ENCODE data around the gene MPG.
A peak's percentile ranks its signal among the peaks of the same experiment; 100 is the strongest.

MPG gene

DNA sequence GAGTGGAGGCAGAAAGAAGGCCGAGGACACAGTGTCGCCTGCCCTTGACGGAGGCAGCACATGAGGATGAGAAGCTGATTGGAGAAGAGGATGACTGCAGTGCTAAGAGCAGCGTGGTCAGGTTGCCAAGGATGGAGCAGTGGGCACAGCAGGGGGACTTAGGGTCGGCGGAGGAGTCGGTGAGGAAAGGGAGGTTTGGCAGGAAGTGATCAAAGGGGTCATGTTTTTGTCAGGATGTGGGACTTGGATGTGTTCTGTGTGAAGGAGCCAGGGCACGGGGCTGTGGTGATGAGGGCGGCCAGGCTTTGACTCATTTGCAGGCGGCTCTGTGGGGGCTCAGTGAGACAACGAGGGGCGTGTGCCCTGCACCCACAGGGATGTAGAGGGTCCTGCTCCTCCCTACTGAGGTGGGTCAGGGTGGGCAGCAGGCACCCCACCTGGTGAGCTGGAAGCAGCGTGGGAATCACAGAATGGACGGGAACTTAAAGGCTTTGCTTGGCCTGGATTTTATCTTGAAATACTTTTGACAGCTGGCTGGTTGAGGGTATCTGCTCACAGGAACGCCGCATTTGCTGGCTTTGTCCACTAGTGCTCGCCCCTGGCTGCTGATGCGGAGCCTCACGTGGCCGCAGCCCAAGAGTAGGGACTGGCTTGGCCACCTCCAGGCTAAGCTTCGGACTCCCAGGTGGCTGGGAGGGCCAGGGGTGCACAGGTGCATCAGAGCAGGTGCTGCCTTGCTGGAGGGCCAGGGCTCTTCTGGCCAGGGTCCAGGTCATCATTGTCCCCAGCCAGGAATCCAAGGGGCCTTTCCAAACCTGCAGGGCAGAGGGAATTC is 6.0 kb downstream of the MPG start:
- no peak for DNase-seq

DNA sequence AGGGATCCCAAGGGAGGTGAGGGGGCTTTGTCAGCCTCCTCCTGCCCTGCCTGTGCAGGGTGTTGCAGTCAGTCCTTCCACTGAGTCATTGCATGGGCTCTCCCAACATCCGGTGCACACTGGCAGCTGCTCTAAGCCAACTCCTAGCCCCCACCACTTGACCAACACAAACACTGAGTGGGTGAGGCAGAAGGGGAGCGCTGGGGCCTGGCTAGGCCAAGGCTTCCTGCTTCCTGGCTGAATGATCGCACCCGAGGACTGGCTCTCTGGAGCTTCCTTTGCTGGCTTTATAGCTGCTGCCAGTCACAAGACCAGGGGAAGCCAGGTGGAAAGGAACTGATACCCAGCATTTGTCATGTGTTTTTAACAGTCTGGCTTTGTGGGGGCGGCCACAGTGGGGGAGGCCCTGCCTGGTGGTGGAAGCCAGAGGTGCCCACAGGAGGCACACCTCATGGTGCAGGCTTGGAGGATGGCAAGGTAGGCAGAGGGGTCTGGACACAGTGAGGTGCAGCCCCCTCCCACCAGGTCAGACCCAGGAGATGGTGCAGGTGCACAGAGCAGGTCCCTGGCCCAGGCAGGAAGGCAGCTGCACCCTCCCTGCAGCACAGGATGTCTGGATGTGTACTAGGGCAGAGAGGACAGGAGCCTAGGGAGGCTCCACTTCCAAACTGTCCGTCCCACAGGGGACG is 6.8 kb downstream of the MPG start:
- DNase-seq: peak; percentile 82

DNA sequence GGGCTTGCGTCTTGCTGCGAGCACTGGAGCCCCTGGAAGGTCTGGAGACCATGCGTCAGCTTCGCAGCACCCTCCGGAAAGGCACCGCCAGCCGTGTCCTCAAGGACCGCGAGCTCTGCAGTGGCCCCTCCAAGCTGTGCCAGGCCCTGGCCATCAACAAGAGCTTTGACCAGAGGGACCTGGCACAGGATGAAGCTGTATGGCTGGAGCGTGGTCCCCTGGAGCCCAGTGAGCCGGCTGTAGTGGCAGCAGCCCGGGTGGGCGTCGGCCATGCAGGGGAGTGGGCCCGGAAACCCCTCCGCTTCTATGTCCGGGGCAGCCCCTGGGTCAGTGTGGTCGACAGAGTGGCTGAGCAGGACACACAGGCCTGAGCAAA is 7.4 kb downstream of the MPG start:
- no peak for DNase-seq

DNA sequence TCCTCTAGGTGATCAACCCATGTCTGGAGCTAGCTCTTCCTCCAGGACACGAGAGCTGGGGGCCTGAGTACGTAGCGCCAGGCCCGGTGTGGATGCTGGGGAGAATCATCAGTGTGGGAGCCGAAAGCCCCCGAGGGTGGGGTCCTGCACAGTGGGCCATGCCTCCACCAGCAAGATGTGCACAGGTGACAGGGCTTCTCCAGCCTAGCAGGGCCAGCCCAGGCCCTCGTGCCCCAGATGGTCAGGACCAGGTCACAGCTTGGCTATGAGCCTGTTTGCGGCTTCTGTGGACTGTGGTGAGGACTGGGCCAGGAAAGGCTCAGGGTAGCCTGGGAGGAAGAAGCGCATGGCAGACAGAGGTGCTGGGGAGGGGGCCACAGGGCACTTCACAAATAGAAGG is 7.8 kb downstream of the MPG start:
- no peak for DNase-seq

DNA sequence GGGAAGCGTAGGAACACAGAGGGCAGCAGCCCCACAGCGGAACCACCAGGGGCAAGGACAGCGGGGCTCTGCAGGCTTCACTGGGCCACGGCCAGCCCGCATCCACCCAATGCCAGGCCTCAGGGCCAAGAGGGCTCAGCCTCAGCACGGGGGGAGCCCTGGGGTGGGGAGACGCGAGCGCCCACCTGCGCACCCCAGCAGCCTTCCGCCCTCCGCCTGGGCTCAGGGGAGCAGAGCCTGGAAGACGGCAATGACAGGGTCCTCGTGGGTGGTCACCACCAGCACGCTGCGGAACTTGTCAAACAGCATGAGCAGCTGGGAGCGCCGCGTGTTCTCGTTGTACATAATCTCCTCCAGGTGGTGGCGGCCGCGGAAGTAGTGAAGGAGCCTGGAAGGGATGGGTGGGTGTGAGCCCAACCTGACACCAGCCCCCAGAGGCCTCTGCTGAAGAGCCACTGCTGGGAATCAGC is 8.5 kb downstream of the MPG start:
- DNase-seq: no peak

DNA sequence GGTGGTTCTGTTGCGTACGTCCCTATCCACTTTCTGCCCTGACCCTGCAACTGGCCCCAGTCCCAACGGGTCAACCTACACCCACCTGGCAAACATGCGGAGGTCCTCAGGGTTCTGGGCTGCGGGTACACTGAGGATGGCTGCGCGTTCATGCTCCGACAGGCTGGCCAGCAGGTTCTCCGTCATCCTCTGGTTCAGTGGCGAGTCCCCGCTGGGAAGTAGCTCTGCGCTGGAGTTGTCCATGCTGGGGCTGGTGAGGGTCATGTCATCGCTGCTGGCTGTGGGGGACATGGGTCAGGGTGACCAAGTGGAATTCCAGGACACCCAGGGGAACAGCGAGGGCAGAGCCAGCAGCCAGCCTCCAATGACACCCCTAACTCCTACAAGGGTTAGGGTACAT is 10.6 kb downstream of the MPG start:
- DNase-seq: no peak

DNA sequence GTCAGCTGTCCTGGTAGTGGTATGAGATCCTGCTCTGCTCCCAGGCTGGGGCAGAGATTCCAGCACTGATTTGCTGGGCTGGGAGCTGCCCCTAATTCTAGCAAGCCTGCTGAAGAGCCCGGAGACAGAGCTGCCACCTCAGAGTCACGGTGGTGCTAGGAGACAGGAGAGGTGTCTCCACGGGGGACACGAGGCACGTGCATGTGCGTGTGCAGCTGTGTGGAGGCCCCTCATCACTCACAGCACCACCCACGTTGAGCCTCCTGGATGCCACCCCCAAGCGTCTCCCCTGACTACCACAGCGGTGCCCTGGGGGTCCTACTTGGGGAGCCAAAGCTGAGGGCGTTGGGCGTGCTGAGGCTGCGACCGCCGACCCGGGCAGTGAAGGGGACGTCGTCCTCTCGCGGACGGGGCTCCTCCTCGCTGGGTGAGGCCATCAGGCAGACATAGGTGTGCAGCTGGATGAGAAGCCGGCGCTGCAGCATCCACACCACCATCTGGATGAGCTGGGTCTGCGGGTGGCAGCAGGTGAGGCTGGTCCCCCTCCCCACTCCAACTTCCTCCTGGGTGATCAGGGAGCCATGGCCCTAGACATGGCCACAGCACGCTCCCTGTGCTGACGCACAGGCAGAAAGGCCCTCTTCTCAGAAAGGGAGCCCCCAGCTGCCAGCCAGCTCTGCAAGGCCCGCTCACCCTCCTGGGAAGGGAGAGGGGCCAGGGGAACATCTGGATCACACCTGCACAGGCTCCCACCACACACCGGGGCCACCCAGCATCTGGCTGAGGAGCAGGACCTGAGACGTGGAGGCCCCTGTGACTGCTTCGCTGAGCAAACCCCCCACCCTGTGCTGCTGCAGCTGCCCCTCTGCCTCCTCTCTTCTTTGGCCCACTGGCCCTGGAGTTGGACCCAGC is 11.6 kb downstream of the MPG start:
- no peak for DNase-seq

DNA sequence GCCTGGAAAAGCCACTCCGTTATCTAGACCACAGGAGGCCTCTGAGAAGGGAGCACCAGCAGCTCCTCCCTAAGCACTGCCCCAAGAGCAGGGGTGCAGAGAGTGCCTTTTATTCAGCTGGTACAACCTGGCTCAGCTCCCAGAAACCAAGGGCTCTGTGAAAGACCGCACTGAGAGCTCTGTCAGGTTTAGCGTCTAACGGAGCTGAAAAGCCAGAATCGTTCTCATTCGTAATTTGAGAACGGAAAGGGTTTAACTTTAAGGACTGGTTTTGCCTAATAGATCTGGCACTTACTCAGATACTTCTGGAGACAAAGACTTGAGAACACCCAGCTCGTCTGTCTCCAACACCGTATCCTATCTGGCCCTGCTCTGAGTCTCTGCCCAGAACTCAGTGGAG is 13.5 kb downstream of the MPG start:
- no peak for DNase-seq

DNA sequence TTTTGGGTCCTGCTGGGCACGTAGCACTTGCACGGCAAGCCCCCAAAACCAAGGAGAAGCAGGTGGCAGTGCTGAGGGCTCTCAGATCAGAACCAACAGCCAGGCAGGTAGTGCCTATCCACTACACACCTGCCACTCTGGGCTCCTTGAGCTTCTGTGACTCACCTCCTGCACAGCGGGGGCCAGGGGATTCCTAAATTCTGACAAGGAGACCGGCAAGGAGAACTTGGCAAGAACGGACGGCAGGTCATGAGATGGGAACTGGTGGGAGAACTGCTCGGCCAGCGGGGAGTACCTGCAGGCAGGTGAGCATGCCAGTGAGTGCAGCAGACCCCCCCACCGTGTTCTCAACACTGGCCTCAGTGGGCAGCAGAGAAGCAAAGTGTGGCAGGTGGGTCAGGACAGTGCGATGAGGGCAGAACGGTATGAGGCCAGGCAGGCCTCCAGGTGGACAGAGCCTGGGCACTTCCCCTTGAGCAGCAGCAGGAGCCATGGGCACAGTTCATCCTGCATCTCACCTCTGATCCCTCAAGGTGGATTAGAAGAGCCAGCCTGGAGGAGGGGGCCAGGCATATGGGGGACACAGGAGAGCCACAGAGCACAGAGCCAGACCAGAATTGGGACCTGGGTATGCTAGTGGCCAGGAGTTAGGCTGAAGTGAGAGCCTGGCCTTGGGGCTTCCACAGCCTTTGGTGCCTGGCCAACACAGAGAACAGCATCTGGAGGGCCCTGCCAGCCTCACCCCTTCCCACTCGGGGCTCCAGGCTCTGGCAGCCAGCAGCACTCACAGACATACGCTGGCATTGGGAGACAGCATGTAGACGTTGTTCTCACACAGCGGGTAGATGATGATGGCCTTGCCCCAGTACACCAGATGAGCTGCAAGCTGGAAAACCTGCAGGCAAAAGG is 14.7 kb downstream of the MPG start:
- DNase-seq: no peak

DNA sequence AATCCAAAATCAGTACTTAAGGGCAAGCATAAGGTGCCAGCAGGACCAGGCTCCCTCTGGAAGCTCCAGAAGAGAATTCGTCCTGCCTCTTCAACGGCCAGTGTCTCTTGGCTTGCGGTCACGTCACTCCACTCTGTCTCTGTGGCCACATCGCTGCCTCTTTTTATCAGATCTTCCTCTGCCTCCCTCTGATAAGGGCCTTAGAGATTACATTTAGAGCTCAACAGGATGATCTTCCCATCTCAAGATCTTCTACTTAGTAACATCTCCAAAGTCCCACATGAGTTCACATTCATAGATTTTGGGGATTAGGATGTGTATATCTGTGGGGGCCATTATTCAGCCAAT is 16.9 kb downstream of the MPG start:
- DNase-seq: no peak

DNA sequence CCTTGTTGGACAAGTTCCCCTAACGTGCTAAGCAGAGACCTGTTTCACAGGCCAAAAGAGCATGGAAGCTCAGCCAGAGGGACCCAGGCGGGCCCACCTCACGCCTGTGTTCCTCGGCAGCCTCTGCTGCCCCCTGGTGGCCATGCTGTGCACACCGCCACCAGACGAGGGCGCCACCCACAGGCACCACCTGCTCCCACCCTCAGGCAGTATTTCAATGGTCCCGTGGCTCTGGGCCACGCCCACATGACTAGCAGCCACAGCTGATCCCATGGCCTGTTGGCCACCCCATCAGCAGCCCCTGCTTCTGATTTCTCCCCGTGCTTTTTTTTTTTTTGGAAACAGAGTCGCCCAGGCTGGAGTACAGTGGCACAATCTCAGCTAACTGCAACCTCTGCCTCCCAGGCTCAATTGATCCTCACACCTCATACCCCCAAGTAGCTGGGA is 18.9 kb downstream of the MPG start:
- DNase-seq: peak; percentile 90

DNA sequence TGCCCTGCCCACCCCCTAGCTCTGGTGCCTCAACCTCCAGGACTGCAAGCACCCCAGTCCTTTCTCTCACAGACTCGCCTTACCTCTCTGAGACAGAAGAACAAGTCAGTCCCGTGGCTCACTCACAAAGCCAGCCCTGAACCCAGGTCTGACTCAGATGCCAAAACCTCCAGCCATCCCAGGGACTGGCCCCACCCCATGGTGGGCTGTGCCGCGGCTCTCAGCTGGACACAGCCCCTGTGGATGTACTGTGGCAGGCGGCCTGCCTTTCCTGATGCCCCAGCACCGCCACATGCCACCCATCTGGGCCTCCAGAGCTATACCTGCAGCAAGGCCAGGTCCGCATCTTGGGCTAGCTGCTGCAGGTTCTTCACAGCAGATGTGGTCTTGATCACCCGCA is 19.8 kb downstream of the MPG start:
- DNase-seq: no peak

DNA sequence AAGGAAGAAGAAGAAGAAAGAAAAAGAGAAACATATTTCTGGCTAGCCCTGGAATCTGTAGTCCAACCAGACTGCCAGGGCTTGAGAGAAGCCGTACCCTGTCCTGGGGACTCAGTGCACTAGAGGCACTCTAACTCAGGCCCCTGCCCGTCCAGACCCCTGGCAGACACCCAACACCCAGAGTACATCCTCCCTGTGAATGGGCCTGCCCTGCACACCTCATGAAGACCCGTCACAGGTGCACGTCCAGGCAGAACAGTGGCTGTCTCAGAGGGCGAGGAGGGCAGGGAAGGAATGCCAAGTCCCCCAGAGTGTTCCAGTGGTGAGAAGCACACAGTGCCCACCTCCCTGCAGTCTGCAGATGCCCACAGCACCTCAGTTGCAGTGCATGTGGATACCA is 23.0 kb downstream of the MPG start:
- no peak for DNase-seq

DNA sequence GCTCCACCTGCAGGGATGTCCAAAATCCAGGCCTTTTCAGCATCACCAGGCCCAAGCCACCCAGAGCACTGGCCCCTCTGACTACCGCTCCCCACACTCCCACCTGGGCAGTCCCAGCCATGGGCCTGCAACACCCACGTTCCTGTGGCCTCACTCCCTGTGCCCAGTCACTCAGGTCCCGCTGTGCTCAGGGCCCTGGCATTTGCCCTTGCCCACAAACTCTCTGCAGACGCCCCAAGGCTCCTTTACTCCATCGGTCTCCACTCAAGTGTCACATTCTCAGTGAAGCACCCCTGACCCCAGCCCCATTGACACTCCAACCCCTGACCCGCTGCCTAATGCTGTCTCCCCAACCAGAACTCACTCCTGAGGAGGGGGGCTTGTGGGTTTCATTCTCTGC is 23.6 kb downstream of the MPG start:
- no peak for DNase-seq

DNA sequence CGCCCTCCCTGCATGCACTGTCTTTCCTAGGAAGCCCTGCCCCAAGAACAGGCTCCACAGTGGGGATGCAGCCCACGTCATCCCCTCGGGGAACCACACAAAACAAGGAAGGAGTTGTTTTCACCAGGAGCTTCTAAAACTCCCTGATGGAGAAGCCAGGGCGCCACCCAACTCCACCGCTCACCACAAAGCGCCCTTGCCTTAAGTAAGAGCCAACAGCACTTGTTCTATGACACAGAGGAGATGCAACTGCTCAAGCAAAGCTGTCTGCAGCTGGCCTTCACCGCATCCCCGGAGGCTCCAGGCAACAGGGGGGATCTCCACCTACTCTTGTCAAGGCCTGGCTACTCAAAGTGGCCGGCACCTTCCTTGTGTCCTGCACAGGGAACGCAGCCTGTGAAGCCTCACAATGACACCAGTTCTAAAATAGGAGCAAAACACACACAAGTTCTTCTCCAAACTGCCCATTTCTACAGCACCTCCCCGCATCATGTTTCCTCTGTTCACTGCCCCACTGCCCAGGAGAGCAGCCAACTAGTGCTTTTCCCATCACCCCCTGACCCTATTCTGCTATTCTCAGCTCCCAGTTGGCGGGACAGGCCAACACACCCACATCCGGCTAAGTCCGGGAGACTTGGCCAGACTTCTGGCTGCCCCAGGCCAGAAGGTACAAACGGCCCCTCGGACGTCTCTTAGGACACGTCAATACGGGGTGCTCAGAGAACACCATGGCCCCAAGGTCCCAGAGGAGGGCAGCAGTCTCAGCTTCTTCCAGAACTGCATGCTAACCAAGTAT is 24.2 kb downstream of the MPG start:
- DNase-seq: no peak

DNA sequence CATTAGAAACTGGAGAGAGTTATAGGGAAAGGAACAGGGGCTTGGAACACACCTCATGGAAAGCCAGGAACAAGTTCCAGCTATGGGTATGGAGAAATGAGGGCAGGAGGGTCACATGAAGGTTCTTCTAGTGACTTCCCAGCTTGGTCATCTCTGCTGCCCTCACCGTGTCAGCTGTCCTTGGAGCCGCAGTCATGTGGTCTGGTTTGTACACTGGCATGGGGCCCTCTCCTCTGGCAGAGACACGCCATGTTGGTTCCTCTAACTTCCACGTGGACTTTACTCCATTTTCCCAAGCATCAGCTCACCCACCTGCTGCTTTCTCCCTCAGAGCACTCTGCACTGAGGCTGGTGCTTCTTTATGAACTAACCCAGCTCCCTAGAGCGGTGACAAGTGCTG is 26.3 kb downstream of the MPG start:
- DNase-seq: no peak

DNA sequence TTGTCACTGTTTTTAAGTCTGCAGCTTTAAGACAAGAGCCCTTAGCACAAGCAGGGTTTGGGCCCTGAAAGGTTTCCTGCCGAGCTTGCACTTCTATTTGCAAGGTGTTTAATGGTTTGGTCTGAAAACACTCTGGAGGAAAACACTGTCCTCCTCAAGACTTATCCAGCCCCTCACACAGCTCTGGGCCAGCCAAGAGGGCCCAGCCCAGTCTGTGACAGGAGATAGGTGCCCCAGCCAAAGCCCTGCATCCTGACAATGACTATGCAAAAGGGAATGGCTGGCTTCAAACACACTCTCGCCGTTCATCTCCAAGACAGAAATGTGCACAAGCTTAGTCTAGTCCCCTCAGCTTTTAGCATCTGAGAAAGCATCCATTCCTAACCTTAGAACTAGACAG is 26.9 kb downstream of the MPG start:
- DNase-seq: no peak

DNA sequence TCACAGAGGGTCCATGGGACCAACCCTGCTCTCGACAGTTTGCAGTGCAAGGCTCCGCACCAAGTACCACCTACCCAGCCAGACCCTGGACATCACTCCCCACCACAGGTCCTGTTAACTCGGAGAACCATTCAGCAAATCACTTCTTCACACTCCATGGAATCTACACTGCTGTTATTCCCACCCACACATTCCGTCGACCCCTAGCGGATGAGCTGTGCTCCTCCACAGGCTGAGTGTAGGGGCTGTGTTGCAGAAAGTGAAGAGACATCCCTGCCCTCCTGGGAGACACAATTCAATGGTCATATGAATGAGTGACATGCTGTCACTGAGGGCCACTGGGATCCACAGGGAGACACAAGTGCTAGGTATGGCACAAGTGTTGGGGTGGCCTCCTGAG is 27.5 kb downstream of the MPG start:
- DNase-seq: no peak

DNA sequence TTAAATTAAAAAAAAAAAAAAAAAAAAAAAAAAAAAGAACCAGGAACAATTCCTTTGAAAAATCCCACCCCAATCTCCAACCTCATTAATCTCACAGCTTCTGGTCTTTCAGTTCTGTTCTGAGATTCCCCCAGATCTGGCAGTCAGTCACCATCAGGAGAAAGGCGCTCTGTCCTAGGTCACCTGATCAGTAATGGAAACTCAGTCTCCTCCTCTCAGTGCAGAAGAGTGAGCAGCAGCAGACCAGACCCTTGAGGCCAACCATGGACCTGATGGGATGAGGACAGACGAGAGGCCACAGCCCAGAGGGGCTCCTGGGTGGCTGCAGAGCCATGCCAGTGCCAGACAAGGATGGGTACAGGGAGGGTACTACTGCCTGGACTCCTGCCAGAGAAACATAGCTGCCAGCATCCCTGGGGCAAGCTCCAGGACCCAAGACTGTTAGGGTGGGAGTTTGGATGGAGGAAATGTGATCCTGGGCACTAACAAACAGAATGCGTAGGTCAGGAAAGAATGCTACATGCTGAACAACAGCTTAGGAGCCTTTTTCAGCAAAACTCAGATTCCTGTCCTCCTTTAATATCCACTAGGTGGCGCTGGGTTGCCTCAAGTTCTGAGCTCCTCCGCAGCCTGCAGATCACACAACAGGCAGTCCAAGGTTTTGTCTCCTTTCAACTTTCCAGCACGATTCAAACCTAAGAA is 28.7 kb downstream of the MPG start:
- DNase-seq: peak; percentile 70

DNA sequence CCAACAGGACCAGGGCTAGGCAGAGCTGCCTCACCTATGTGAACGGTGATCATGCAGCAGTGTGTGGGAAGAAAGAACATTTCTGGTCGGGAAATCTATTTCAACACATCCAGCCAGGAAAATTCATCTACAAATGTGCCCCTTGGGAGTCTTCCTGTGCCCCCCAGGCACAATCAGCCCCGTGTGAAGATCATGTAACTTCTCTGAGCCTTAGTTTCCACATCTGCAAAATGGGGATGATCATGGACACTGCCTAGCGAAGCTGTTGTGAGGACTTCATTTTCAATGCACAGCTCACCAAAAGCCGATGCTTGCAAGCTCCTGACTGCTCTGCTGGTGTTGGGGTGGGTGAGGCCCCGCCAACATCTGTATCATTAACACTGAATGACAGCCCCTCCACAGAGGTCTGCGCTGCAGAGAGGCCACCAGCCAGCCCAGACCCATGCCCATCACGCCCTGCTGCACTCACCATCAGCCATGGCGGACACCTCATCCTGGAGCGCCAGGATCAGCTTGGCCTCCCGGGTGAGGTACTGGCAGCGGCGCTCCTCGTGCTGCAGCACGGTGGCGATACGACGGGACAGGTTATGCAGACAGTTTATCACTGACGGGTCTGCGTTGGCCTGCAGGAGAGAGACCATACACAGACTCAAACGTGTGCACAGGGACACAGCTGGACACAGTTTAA is 34.3 kb downstream of the MPG start:
- no peak for DNase-seq

All from activated CD4-positive, alpha-beta T cell treated with anti-CD3 and anti-CD28 coated beads, Interleukin-2, amount 50 U/mL, for 16 hours (primary cell).